Mesenchymal stem cell (in vitro differentiated cells and primary cell): ENCODE data around the gene NAPB. TPM values are rescaled to one million over a fixed set of nuclear protein-coding genes. Genes with fewer than 3 reads are reported as not detected.
"Not testable (repeated sequence)": the region's sequence is repeated elsewhere in the genome, so short reads cannot be mapped to it uniquely, and the experiment has no call there.

Experiments used
- DNase-seq: peaks from one replicate; pipeline ENCODE4 v3.0.0-alpha.2; 2013
- H2AFZ ChIP-seq: one replicate; pipeline ENCODE4 v1.6.1; 2013; ENCODE audit warnings: low read depth, mild to moderate bottlenecking, control low read depth, inconsistent platforms, low read length, moderate library complexity
- H2AK5ac ChIP-seq: 2 replicates; pipeline ENCODE4 v1.6.1; 2013; ENCODE audit warnings: low read length, moderate library complexity, mild to moderate bottlenecking, inconsistent platforms; ENCODE audit not compliant: severe bottlenecking
- H2BK120ac ChIP-seq: one replicate; pipeline ENCODE4 v1.6.1; 2013; ENCODE audit warnings: low read depth, mild to moderate bottlenecking, inconsistent platforms, low read length, moderate library complexity
- H2BK12ac ChIP-seq, 2 experiments: one replicate each; pipeline ENCODE4 v1.6.1; 2013; ENCODE audit warnings: inconsistent platforms in 2 of 2, low read length in 2 of 2, mild to moderate bottlenecking in 2 of 2, moderate library complexity in 2 of 2, control low read depth in 1 of 2
- H2BK15ac ChIP-seq: one replicate; pipeline ENCODE4 v1.6.1; 2013; ENCODE audit warnings: mild to moderate bottlenecking, low read depth, inconsistent platforms; ENCODE audit not compliant: poor library complexity, severe bottlenecking
- H2BK5ac ChIP-seq: 2 replicates; pipeline ENCODE4 v1.6.1; 2013; ENCODE audit warnings: low read depth, mild to moderate bottlenecking, low read length, control low read depth, inconsistent platforms; ENCODE audit not compliant: poor library complexity, severe bottlenecking
- H3K14ac ChIP-seq, 2 experiments: one replicate each; pipeline ENCODE4 v1.6.1; 2013; ENCODE audit warnings: inconsistent platforms in 2 of 2, low read length in 2 of 2, control low read depth in 1 of 2, mild to moderate bottlenecking in 1 of 2, moderate library complexity in 1 of 2
- H3K18ac ChIP-seq, 2 experiments: one replicate each; pipeline ENCODE4 v1.6.1; 2013; ENCODE audit warnings: inconsistent platforms in 2 of 2, low read length in 2 of 2, control low read depth in 1 of 2, low read depth in 1 of 2, mild to moderate bottlenecking in 1 of 2
- H3K23ac ChIP-seq, 2 experiments: one replicate each; pipeline ENCODE4 v1.6.1; 2013; ENCODE audit warnings: inconsistent platforms in 2 of 2, low read length in 2 of 2, mild to moderate bottlenecking in 2 of 2, moderate library complexity in 2 of 2, control low read depth in 1 of 2
- H3K27ac ChIP-seq: 2 replicates; pipeline ENCODE4 v1.5.1; 2013; ENCODE audit warnings: mild to moderate bottlenecking, moderate library complexity, low read length, control low read depth, inconsistent platforms; ENCODE audit not compliant: poor library complexity, severe bottlenecking
- H3K27me3 ChIP-seq, 2 experiments: 2 replicates each; pipeline versions ENCODE4 v1.6.1 to v1.7.0; 2013; ENCODE audit warnings: low read length in 2 of 2, mild to moderate bottlenecking in 2 of 2, moderate library complexity in 2 of 2, control low read depth in 1 of 2, inconsistent platforms in 1 of 2; ENCODE audit not compliant: control insufficient read depth in 1 of 2, insufficient read depth in 1 of 2
- H3K36me3 ChIP-seq, 2 experiments: 2 replicates each; pipeline versions ENCODE4 v1.6.1 to v1.7.0; 2013; ENCODE audit warnings: low read length in 2 of 2, control low read depth in 1 of 2, inconsistent platforms in 1 of 2, low read depth in 1 of 2, mild to moderate bottlenecking in 1 of 2; ENCODE audit not compliant: insufficient read depth in 2 of 2, control insufficient read depth in 1 of 2
- H3K4ac ChIP-seq, 2 experiments: one replicate each; pipeline ENCODE4 v1.6.1; 2013; ENCODE audit warnings: inconsistent platforms in 2 of 2, low read length in 2 of 2, mild to moderate bottlenecking in 2 of 2, moderate library complexity in 2 of 2, control low read depth in 1 of 2, low read depth in 1 of 2
- H3K4me1 ChIP-seq: 2 replicates; pipeline ENCODE4 v1.6.1; 2013; ENCODE audit warnings: low read depth, low read length, control low read depth; ENCODE audit not compliant: control insufficient read depth, insufficient read depth
- H3K4me2 ChIP-seq: 2 replicates; pipeline ENCODE4 v1.6.1; 2013; ENCODE audit warnings: low read length, mild to moderate bottlenecking, inconsistent platforms; ENCODE audit not compliant: poor library complexity, severe bottlenecking
- H3K4me3 ChIP-seq, 2 experiments: 2 replicates each; pipeline versions ENCODE4 v1.5.1 to v1.7.0; 2013; ENCODE audit warnings: low read length in 2 of 2, mild to moderate bottlenecking in 2 of 2, control low read depth in 1 of 2, low read depth in 1 of 2; ENCODE audit not compliant: insufficient read depth in 1 of 2
- H3K79me1 ChIP-seq: replicated peaks from 2 replicates; pipeline ENCODE4 v1.6.1; 2013; ENCODE audit warnings: mild to moderate bottlenecking, control low read depth, low read length, inconsistent platforms; ENCODE audit not compliant: poor library complexity, severe bottlenecking
- H3K9ac ChIP-seq: 2 replicates; pipeline ENCODE4 v1.7.0; 2013; ENCODE audit warnings: mild to moderate bottlenecking, low read length, moderate library complexity
- H3K9me3 ChIP-seq: 2 replicates; pipeline ENCODE4 v1.7.0; 2013; ENCODE audit warnings: mild to moderate bottlenecking, low read length; ENCODE audit not compliant: control insufficient read depth
- H4K8ac ChIP-seq: one replicate; pipeline ENCODE4 v1.6.1; 2013; ENCODE audit warnings: inconsistent platforms, mild to moderate bottlenecking, low read length, moderate library complexity
- H4K91ac ChIP-seq: one replicate; pipeline ENCODE4 v1.6.1; 2013; ENCODE audit warnings: mild to moderate bottlenecking, low read length, inconsistent platforms
- WGBS: methylation state at CpG from one replicate; pipeline ENCODE4 v1.1.7; 2013; ENCODE audit warnings: mixed read lengths; 5-methylcytosine and 5-hydroxymethylcytosine counted together
- polyA plus RNA-seq, 2 experiments: library from polyadenylated mRNA; stranded (reverse); fragments of 200-250 nt; gene quantifications; one replicate each; pipeline ENCODE4 v1.2.3, GENCODE V29; 2013

The NAPB gene
- polyA plus RNA-seq (2013, experiment 1 of 2) = 4.6 TPM
- polyA plus RNA-seq (2013, experiment 2 of 2) = 4.0 TPM

DNA sequence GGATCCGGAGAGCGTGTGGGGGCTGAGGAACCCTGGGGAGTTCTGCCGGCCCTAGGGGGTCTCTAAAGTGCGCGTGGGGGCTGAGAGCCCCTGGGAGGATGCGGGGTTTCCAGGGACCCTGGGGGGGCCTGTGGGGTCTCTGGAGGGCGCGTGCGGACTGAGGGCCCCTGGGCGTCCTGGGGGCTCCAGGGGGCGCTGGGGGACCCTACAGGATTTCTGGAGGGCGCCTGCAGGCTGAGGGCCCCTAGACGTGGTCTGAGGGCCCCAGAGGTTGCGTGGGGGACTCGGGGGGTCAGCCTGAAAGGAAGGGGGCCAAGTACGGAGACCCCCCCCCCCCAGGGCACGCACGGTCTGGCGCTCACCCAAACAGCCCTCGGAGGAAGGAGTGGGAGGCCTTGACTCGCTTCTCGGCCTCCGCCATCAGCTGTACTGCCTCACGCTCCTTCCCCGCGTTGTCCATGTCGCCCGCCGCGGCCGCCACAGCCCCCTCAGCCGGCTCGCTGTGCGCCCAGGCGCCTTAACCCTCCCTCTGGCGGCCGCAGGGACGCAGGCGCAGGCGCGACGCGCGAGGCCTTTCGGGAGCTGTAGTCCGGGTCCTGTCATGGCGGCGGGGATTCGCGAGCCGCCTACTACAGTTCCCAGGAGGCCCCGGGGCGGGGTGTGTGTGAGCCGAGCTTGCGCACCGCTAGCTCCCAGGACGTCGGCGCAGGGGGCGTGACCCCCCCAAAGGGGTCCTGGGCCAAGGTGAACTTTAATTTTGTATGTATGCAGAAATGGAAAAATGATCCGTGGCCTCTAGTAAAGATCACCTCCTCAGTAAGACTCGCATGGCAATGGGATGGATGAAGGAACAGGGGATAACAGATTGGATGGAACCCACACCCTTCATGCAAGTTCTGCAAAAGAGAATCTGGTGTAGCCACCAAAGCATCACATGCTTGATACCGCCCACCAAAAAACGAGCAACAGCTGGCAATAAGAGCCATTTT, at the start of gene NAPB:
NAPB (minus strand) TSS at position 546 of the 989 bp plus-strand sequence; CDS start at position 460, 86 bp downstream.
- Histone ChIP-seq H3K23ac (peak within 1 kb of the TSS in 1 of 2 experiments; percentile 91), H3K4me2 (peak within 1 kb of the TSS; percentile 85), H4K8ac (peak within 1 kb of the TSS; percentile 91), H3K27me3 (peaks cover 6 to 8% of the 10 kb centered on the region in 2 experiments), H3K36me3 (no peaks in the 10 kb centered on the region), H2AK5ac (no peak within 1 kb of the TSS), H2BK12ac (peak within 1 kb of the TSS; percentile 56 to 84), H3K9me3 (no peaks in the 10 kb centered on the region), H3K27ac (peak within 1 kb of the TSS; percentile 80), H3K4me3 (peak within 1 kb of the TSS; percentile 92 to 94), H2BK120ac (peak within 1 kb of the TSS; percentile 68), H3K18ac (peak within 1 kb of the TSS; percentile 97), H3K4me1 (no peaks in the 10 kb centered on the region), H3K9ac (peak within 1 kb of the TSS; percentile 87), H3K14ac (peak within 1 kb of the TSS; percentile 62 to 99), H2BK15ac (peak within 1 kb of the TSS; percentile 90), H4K91ac (peak within 1 kb of the TSS; percentile 89), H2AFZ (peak within 1 kb of the TSS; percentile 70), H2BK5ac (peak within 1 kb of the TSS; percentile 69), H3K79me1 (peaks cover 2% of the 10 kb centered on the region), H3K4ac (peak within 1 kb of the TSS; percentile 53 to 96)
- DNase-seq = peak; percentile 93
- WGBS = 2% methylated on average over 59 of the region's 64 CpGs

DNA sequence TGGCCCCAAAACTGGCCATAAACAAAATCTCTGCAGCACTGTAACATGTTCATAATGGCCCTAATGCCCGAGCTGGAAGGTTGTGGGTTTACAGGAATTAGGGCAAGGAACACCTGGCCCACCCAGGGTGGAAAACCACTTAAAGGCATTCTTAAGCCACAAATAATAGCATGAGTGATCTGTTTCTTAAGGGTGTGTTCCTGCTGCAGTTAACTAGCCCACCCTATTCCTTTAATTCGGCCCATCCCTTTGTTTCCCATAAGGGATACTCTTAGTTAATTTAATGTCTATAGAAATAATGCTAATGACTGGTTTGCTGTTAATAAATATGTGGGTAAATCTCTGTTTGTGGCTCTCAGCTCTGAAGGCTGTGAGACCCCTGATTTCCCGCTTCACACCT, 45.7 kb upstream of the NAPB start:
- not testable (repeated sequence) for H2BK120ac ChIP-seq, H2BK15ac ChIP-seq, H2BK12ac ChIP-seq, H3K14ac ChIP-seq, H3K4me2 ChIP-seq, H3K23ac ChIP-seq, H3K9me3 ChIP-seq, H3K18ac ChIP-seq, H2AK5ac ChIP-seq, H3K27me3 ChIP-seq, H3K4me3 ChIP-seq, H3K79me1 ChIP-seq, H2BK5ac ChIP-seq, H3K4me1 ChIP-seq, H3K36me3 ChIP-seq, H3K4ac ChIP-seq, H3K27ac ChIP-seq, H4K91ac ChIP-seq, H3K9ac ChIP-seq, H2AFZ ChIP-seq, DNase-seq, H4K8ac ChIP-seq
- 90% methylated on average over 1 of the region's 3 CpGs for WGBS

DNA sequence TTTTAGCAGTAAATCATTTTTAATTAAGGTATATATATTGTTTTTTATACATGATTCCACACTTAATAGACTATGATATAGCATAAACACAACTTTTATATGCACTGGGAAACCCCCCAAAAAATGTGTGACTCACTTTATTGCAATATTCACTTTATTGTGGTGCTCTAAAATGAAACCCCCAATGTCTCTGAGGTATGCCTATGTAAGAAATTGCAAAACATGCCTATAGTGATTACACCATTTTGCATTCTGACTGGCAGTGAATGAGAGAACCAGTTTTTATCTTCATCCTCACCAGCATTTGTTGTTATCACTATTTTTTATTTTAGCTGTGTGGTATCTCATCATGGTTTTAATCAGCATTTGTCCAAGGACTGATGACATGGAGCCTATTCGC, 39.9 kb upstream of the NAPB start:
- DNase-seq = no peak
- Histone ChIP-seq H3K9ac (no peak overlapping the region), H4K8ac (no peak overlapping the region), H2AK5ac (no peak overlapping the region), H3K79me1 (no peaks in the 10 kb centered on the region), H3K27ac (no peak overlapping the region), H3K4me3 (no peak overlapping the region), H3K14ac (no peak overlapping the region), H3K36me3 (no peaks in the 10 kb centered on the region), H3K4me2 (no peak overlapping the region), H3K23ac (no peak overlapping the region), H3K4ac (no peak overlapping the region), H2BK15ac (no peak overlapping the region), H2AFZ (no peak overlapping the region), H3K4me1 (no peaks in the 10 kb centered on the region), H2BK120ac (no peak overlapping the region), H2BK5ac (no peak overlapping the region), H2BK12ac (no peak overlapping the region), H4K91ac (no peak overlapping the region), H3K18ac (no peak overlapping the region), H3K9me3 (peaks cover 6% of the 10 kb centered on the region), H3K27me3 (peaks cover 4 to 24% of the 10 kb centered on the region in 2 experiments)
- WGBS = no CpG with 5 or more reads among the region's 1 CpG

DNA sequence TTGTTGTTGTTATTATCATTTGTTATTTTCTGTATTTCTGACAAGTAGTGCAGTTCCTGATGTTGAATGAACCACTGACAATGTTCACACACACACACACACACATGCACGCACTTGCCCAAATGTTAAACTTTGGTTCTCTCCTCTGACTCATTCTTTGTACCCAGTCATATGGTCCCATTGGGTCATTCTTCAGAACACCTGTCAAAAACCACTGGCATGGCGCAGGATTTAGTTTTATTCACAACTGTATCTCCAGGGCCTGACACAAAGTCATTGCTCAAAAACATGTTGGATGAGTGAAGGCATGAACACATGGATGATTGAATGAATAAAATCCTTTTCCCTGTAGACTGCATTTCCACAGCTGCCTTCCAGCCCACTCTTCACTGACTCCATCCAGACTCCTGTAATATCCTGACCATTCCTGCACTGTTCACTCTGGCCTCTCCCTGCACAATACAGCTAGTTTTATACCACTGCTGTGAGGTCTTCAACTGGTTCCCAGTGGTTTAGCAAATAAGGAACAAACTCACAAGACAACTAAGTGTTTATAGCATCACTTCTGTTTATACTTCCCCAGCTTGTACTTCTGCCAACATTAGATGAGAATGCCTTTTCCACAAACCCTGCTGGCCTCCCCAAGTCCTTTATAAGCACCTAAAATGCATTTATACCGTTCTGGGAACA, 38.3 kb upstream of the NAPB start:
- H2BK120ac ChIP-seq = no peak overlapping the region
- H3K4ac ChIP-seq = no peak overlapping the region
- H3K79me1 ChIP-seq = no peaks in the 10 kb centered on the region
- H3K18ac ChIP-seq = no peak overlapping the region
- H3K4me3 ChIP-seq = no peak overlapping the region
- H4K8ac ChIP-seq = no peak overlapping the region
- H2BK5ac ChIP-seq = no peak overlapping the region
- no peaks in the 10 kb centered on the region for H3K36me3 ChIP-seq
- H3K14ac ChIP-seq = no peak overlapping the region
- H2BK15ac ChIP-seq = no peak overlapping the region
- H2BK12ac ChIP-seq = no peak overlapping the region
- DNase-seq = peak; percentile 7
- peaks cover 4 to 24% of the 10 kb centered on the region in 2 experiments for H3K27me3 ChIP-seq
- no peak overlapping the region for H3K27ac ChIP-seq
- H3K9me3 ChIP-seq = peaks cover 7% of the 10 kb centered on the region
- H3K23ac ChIP-seq = no peak overlapping the region
- no peaks in the 10 kb centered on the region for H3K4me1 ChIP-seq
- no peak overlapping the region for H2AFZ ChIP-seq
- no peak overlapping the region for H3K9ac ChIP-seq
- 67% methylated on average over 2 of the region's 3 CpGs for WGBS
- no peak overlapping the region for H4K91ac ChIP-seq
- H3K4me2 ChIP-seq = no peak overlapping the region
- H2AK5ac ChIP-seq = no peak overlapping the region
